ENCODE data around the gene PDE11A. TPM values are rescaled to one million over a fixed set of nuclear protein-coding genes. Genes with fewer than 3 reads are reported as not detected.

The PDE11A gene
- total RNA-seq, 1 experiment from 2014 or later, result 0.61 TPM

GRCh38 chr2:177900082-177900481 lies 172.5 kb downstream of the PDE11A start:
- no peak for DNase-seq (ENCODE audit: low read depth, low spot score)
- Histone ChIP-seq H3K36me3 (ENCODE audit: control insufficient read depth in 1 of 2, insufficient read depth in 2 of 2, low read length in 2 of 2) (no peaks in the 10 kb centered on the region), H2AFZ (ENCODE audit: low read depth, low read length, poor library complexity, severe bottlenecking) (no peak overlapping the region), H3K4me2 (ENCODE audit: low read length) (no peak overlapping the region), H3K27me3 (ENCODE audit: insufficient read depth, low read length) (no peaks in the 10 kb centered on the region), H3K9me3 (ENCODE audit: control insufficient read depth in 1 of 2, insufficient read depth in 1 of 2, low read depth in 1 of 2, low read length in 2 of 2) (no peaks in the 10 kb centered on the region), H4K20me1 (ENCODE audit: insufficient read depth) (no peaks in the 10 kb centered on the region), H3K9me2 (ENCODE audit: insufficient read depth) (no peaks in the 10 kb centered on the region), H3K79me2 (ENCODE audit: insufficient read depth, low read length) (no peaks in the 10 kb centered on the region), H3K4me1 (ENCODE audit: control insufficient read depth in 1 of 2, insufficient read depth in 2 of 2, low read length in 2 of 2) (no peaks in the 10 kb centered on the region), H3K4me3 (replicated peaks in 1 of 2; ENCODE audit: low read depth in 1 of 2, low read length in 2 of 2) (no peak overlapping the region), H3K27ac (ENCODE audit: low read depth, low read length) (no peak overlapping the region), H3K9ac (ENCODE audit: low read length) (no peak overlapping the region)
- ATAC-seq, result no peak
- ChIA-PET POLR2A (no interaction called here), CTCF (no interaction called here), RAD21 (ENCODE audit: low non-redundant PET in 1 of 2, low total read pairs in 2 of 2, uncharacterized antibody in 2 of 2, unreplicated experiment in 2 of 2) (no interaction called here)
- intact Hi-C loops (cut with micrococcal nuclease), result loop anchor here (10.0 kb wide), 1 partner anchor 515 kb away; no protein-coding TSS in a partner anchor
- no peak for TF ChIP-seq SRF (IDR thresholded peaks at IDR 0.05; ENCODE audit: low read depth)
- no peak for TF ChIP-seq REST (IDR thresholded peaks at IDR 0.05; ENCODE audit: low read depth)
- no peak for TF ChIP-seq ELF1 (IDR thresholded peaks at IDR 0.05; ENCODE audit: borderline replicate concordance, low read depth)
- no peak for TF ChIP-seq CEBPB (IDR thresholded peaks at IDR 0.05; ENCODE audit: low read depth)
- TF ChIP-seq SP1 (IDR thresholded peaks at IDR 0.05; ENCODE audit: low read depth), result no peak
- TF ChIP-seq JUND (IDR thresholded peaks at IDR 0.05), result no peak
- TF ChIP-seq, protein P1, sequence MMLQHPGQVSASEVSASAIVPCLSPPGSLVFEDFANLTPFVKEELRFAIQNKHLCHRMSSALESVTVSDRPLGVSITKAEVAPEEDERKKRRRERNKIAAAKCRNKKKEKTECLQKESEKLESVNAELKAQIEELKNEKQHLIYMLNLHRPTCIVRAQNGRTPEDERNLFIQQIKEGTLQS (IDR thresholded peaks at IDR 0.05), result no peak
- TF ChIP-seq FOSL1 (IDR thresholded peaks at IDR 0.05; ENCODE audit: low read depth), result no peak
- no TSS peak for BruUV-seq (replicated peaks)
